PC-3 (cell line): Measurements from ENCODE around the gene ATP8A2. TPM values are rescaled to one million over a fixed set of nuclear protein-coding genes. Genes with fewer than 3 reads are reported as not detected.

Experiments
- ATAC-seq: fragments of 200-7000 bp; cut with Tn5 transposase; 2 replicates; pipeline ENCODE4 v1.9.1; 2020; ENCODE audit warnings: mild to moderate bottlenecking, moderate library complexity
- BruUV-seq: library from RNA; stranded (reverse); fragments of 400-500 nt; replicated peaks from 2 replicates; lab custom pipeline; 2021; lab: Mats Ljungman, UMichigan
- CTCF ChIA-PET: fragments of 300-600 bp; sonication (Branson Sonifier 250); formaldehyde crosslinking; loops from one replicate; lab custom pipeline; 2022; ENCODE audit warnings: antibody characterized with exemption; lab: Charles Lee
- POLR2A ChIA-PET: fragments of 300-600 bp; sonication (Branson Sonifier 250); formaldehyde crosslinking; loops from one replicate; lab custom pipeline; 2022; ENCODE audit warnings: antibody characterized with exemption; ENCODE audit not compliant: unreplicated experiment; lab: Charles Lee
- DNase-seq: peaks from one replicate; pipeline ENCODE4 v3.0.0-alpha.2; 2015
- H2AFZ ChIP-seq: fragments of 300-600 bp; sonication (generic); 2 replicates; pipeline ENCODE4 v1.6.0; 2016; ENCODE audit warnings: antibody characterized with exemption, low read length
- H3F3A ChIP-seq: fragments of 300-600 bp; sonication (generic); one replicate; pipeline ENCODE4 v1.6.0; 2017; ENCODE audit warnings: antibody characterized with exemption, low read length, control low read depth, mild to moderate bottlenecking; ENCODE audit not compliant: unreplicated experiment
- H3K27ac ChIP-seq: fragments of 300-600 bp; sonication (generic); 2 replicates; pipeline ENCODE4 v1.5.1; 2016; ENCODE audit warnings: mild to moderate bottlenecking, low read length
- H3K27me3 ChIP-seq: fragments of 300-600 bp; sonication (generic); 2 replicates; pipeline ENCODE4 v1.6.1; 2016; ENCODE audit warnings: low read length, mixed read lengths
- H3K36me3 ChIP-seq: fragments of 300-600 bp; sonication (generic); 2 replicates; pipeline ENCODE4 v1.6.1; 2016; ENCODE audit warnings: low read depth, mixed run types, low read length, mixed read lengths
- H3K4me1 ChIP-seq: fragments of 300-600 bp; sonication (generic); 2 replicates; pipeline ENCODE4 v1.5.1; 2016; ENCODE audit warnings: low read length; ENCODE audit not compliant: insufficient read depth
- H3K4me2 ChIP-seq: fragments of 300-600 bp; sonication (generic); 2 replicates; pipeline ENCODE4 v1.6.0; 2016; ENCODE audit warnings: low read length
- H3K4me3 ChIP-seq: fragments of 300-600 bp; sonication (generic); 2 replicates; pipeline ENCODE4 v1.5.1; 2016; ENCODE audit warnings: mild to moderate bottlenecking, low read length, mixed read lengths
- H3K79me2 ChIP-seq: fragments of 300-600 bp; sonication (generic); 2 replicates; pipeline ENCODE4 v1.6.1; 2017; ENCODE audit warnings: low read length, mixed read lengths
- H3K9ac ChIP-seq: fragments of 300-600 bp; sonication (generic); 2 replicates; pipeline ENCODE4 v1.6.0; 2016; ENCODE audit warnings: mild to moderate bottlenecking, low read length
- H3K9me2 ChIP-seq: fragments of 300-600 bp; sonication (generic); replicated peaks from 2 replicates; pipeline ENCODE4 v1.6.1; 2016; ENCODE audit warnings: mixed run types, low read length, mixed read lengths
- H3K9me3 ChIP-seq: fragments of 300-600 bp; sonication (generic); 2 replicates; pipeline ENCODE4 v1.6.1; 2016; ENCODE audit warnings: low read length, mixed read lengths
- H4K20me1 ChIP-seq: fragments of 300-600 bp; sonication (generic); 2 replicates; pipeline ENCODE4 v1.6.1; 2016; ENCODE audit warnings: low read length, mixed read lengths
- CTCF ChIP-seq: fragments of 300-600 bp; sonication (generic); conservative IDR thresholded peaks from 2 replicates; pipeline ENCODE4 v1.5.1; 2017; ENCODE audit warnings: antibody characterized with exemption, low read depth, mild to moderate bottlenecking, low read length
- EZH2 ChIP-seq: fragments of 300-600 bp; sonication (generic); IDR thresholded peaks from one replicate; pipeline ENCODE4 v1.6.1; 2017; ENCODE audit warnings: antibody characterized with exemption, mild to moderate bottlenecking, low read length; ENCODE audit not compliant: unreplicated experiment
- EZH2phosphoT487 ChIP-seq: fragments of 300-600 bp; sonication (generic); IDR thresholded peaks from 2 replicates; pipeline ENCODE4 v1.6.1; 2018; ENCODE audit warnings: mild to moderate bottlenecking, antibody characterized with exemption, low read length, borderline replicate concordance
- intact Hi-C: fragments of 100-400 bp; cut with micrococcal nuclease; formaldehyde crosslinking; loops from 2 replicates; pipeline ENCODE4 v1.9.0; 2023
- total RNA-seq: library from RNA; depleted of rRNA; stranded (reverse); fragments of >200 nt; gene quantifications from 2 replicates; pipeline ENCODE4 v1.2.3, GENCODE V29; 2014

The ATP8A2 gene
- total RNA-seq, 1 experiment from 2014 or later = 0.04 TPM

- no peaks in the 10 kb centered on the region for H3K36me3 ChIP-seq
- DNase-seq = peak; percentile 14
These were observed 287.5 kb downstream of the ATP8A2 start for GRCh38 chr13:25659091-25659795.

DNA sequence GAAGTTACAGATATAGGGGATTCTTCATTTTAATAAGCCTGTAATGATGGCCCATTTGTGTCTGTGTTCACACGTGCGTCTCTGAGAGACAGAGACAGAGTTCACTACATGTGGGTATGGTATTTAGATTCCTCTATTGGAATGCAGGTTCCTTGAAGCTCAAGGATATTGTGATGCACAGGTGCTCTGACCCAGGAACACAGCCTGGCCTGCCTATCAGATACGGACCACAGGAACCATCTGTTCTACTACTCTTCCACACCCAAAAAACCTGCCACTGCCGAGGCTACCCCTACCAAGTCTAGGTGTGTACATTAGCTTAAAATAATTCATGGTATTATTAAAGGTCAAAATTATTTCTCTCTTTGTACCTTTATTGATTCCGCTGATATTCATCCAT, 289.2 kb downstream of the ATP8A2 start:
- Histone ChIP-seq H3K27ac (no peak overlapping the region), H3K9me2 (no peaks in the 10 kb centered on the region), H3F3A (no peaks in the 10 kb centered on the region), H3K79me2 (no peaks in the 10 kb centered on the region), H3K4me1 (no peaks in the 10 kb centered on the region), H3K9ac (no peak overlapping the region), H3K4me3 (no peak overlapping the region), H3K9me3 (no peaks in the 10 kb centered on the region), H4K20me1 (no peaks in the 10 kb centered on the region), H3K36me3 (no peaks in the 10 kb centered on the region), H2AFZ (no peak overlapping the region), H3K27me3 (peaks cover 58% of the 10 kb centered on the region), H3K4me2 (no peak overlapping the region)
- TF ChIP-seq EZH2 (no peak), EZH2phosphoT487 (no peak), CTCF (no peak)
- CTCF ChIA-PET = no interaction called here
- POLR2A ChIA-PET = no interaction called here
- no TSS peak for BruUV-seq
- ATAC-seq (no peak), DNase-seq (no peak)
- intact Hi-C loops = no loop called here

More at GRCh38 chr13:25659091-25659795, 287.5 kb downstream of the ATP8A2 start:
- no peak overlapping the region for H2AFZ ChIP-seq
- CTCF ChIA-PET = no interaction called here
- POLR2A ChIA-PET = interaction anchor here (0.5 kb wide), 1 partner anchor 312 kb away, joined by 3 read pairs; no protein-coding TSS in a partner anchor
- no peaks in the 10 kb centered on the region for H3K9me3 ChIP-seq
- no peaks in the 10 kb centered on the region for H4K20me1 ChIP-seq
- H3K4me2 ChIP-seq = no peak overlapping the region
- no peak overlapping the region for H3K27ac ChIP-seq
- TF ChIP-seq EZH2phosphoT487 = no peak
- TF ChIP-seq EZH2 = no peak
- TF ChIP-seq CTCF = no peak
- no peaks in the 10 kb centered on the region for H3K4me1 ChIP-seq
- H3K27me3 ChIP-seq = peaks cover 55% of the 10 kb centered on the region
- no peaks in the 10 kb centered on the region for H3F3A ChIP-seq
- no peak overlapping the region for H3K4me3 ChIP-seq
- BruUV-seq = no TSS peak
- no peak for ATAC-seq
- H3K9me2 ChIP-seq = no peaks in the 10 kb centered on the region
- no peaks in the 10 kb centered on the region for H3K79me2 ChIP-seq
- intact Hi-C loops = no loop called here
- no peak overlapping the region for H3K9ac ChIP-seq

GRCh38 chr13:25662516-25662915, 290.7 kb downstream of the ATP8A2 start:
- no peak for TF ChIP-seq EZH2
- TF ChIP-seq EZH2phosphoT487 = no peak
- TF ChIP-seq CTCF = no peak
- no peak for DNase-seq
- Histone ChIP-seq H3K4me2 (no peak overlapping the region), H2AFZ (no peak overlapping the region), H3K79me2 (no peaks in the 10 kb centered on the region), H4K20me1 (no peaks in the 10 kb centered on the region), H3K9ac (no peak overlapping the region), H3K27ac (no peak overlapping the region), H3K4me1 (no peaks in the 10 kb centered on the region), H3K36me3 (no peaks in the 10 kb centered on the region), H3K9me3 (no peaks in the 10 kb centered on the region), H3K27me3 (peaks cover 58% of the 10 kb centered on the region), H3K4me3 (no peak overlapping the region), H3F3A (no peaks in the 10 kb centered on the region), H3K9me2 (no peaks in the 10 kb centered on the region)
- POLR2A ChIA-PET = no interaction called here
- intact Hi-C loops = no loop called here
- CTCF ChIA-PET = no interaction called here
- no TSS peak for BruUV-seq
- ATAC-seq = no peak
